Activated T-helper 9 cell treated with anti-CD3 and anti-CD28 coated beads, Interleukin-2, amount 50 U/mL, for 16 hours (primary cell): Measurements from ENCODE around the gene DCLK1.
"Not testable (repeated sequence)": the region's sequence is repeated elsewhere in the genome, so short reads cannot be mapped to it uniquely, and the experiment has no call there.

Experiments
- DNase-seq: peaks from one replicate; pipeline ENCODE4 v3.0.0-alpha.2; 2020; ENCODE audit warnings: low read depth

The DCLK1 gene

GRCh38 chr13:36084131-36084530, 47.1 kb downstream of the DCLK1 start:
- DNase-seq: no peak

GRCh38 chr13:36082806-36083205, 48.4 kb downstream of the DCLK1 start:
- no peak for DNase-seq

GRCh38 chr13:36082396-36082795, 48.8 kb downstream of the DCLK1 start:
- no peak for DNase-seq

GRCh38 chr13:36076211-36076610, 55.0 kb downstream of the DCLK1 start:
- DNase-seq: no peak

GRCh38 chr13:36074659-36075058, 56.5 kb downstream of the DCLK1 start:
- DNase-seq: no peak

- no peak for DNase-seq
These were observed 58.8 kb downstream of the DCLK1 start for GRCh38 chr13:36072152-36072935.

GRCh38 chr13:36070504-36071192, 60.5 kb downstream of the DCLK1 start:
- DNase-seq: not testable (repeated sequence)

- no peak for DNase-seq
These were observed 61.3 kb downstream of the DCLK1 start for GRCh38 chr13:36069881-36070366.

- DNase-seq: no peak
These were observed 62.2 kb downstream of the DCLK1 start for GRCh38 chr13:36068991-36069390.

GRCh38 chr13:36068566-36068965, 62.6 kb downstream of the DCLK1 start:
- no peak for DNase-seq

- no peak for DNase-seq
These were observed 63.3 kb downstream of the DCLK1 start for GRCh38 chr13:36067746-36068381.

GRCh38 chr13:36062249-36062648, 68.9 kb downstream of the DCLK1 start:
- DNase-seq: no peak

- DNase-seq: no peak
These were observed 69.6 kb downstream of the DCLK1 start for GRCh38 chr13:36061621-36062020.

GRCh38 chr13:36061054-36061453, 70.1 kb downstream of the DCLK1 start:
- DNase-seq: no peak

GRCh38 chr13:36059321-36059720, 71.9 kb downstream of the DCLK1 start:
- DNase-seq: no peak

- no peak for DNase-seq
These were observed 73.1 kb downstream of the DCLK1 start for GRCh38 chr13:36058116-36058515.

GRCh38 chr13:36057547-36057946, 73.6 kb downstream of the DCLK1 start:
- no peak for DNase-seq

GRCh38 chr13:36057041-36057440, 74.1 kb downstream of the DCLK1 start:
- no peak for DNase-seq

GRCh38 chr13:36055366-36055765, 75.8 kb downstream of the DCLK1 start:
- no peak for DNase-seq

GRCh38 chr13:36054041-36054440, 77.1 kb downstream of the DCLK1 start:
- no peak for DNase-seq

GRCh38 chr13:36051082-36051481, 80.1 kb downstream of the DCLK1 start:
- no peak for DNase-seq

- no peak for DNase-seq
These were observed 84.5 kb downstream of the DCLK1 start for GRCh38 chr13:36046672-36047071.
